HG02763 (cell line): ENCODE measurements around the gene FSTL4.
"Not testable (repeated sequence)": the region's sequence is repeated elsewhere in the genome, so short reads cannot be mapped to it uniquely, and the experiment has no call there.

Experiments used
- ATAC-seq: cut with Tn5 transposase; IDR thresholded peaks from one replicate; pipeline ENCODE4 v1.9.1; 2021; ENCODE audit warnings: mild to moderate bottlenecking, moderate library complexity; ENCODE audit not compliant: unreplicated experiment

The FSTL4 gene

DNA sequence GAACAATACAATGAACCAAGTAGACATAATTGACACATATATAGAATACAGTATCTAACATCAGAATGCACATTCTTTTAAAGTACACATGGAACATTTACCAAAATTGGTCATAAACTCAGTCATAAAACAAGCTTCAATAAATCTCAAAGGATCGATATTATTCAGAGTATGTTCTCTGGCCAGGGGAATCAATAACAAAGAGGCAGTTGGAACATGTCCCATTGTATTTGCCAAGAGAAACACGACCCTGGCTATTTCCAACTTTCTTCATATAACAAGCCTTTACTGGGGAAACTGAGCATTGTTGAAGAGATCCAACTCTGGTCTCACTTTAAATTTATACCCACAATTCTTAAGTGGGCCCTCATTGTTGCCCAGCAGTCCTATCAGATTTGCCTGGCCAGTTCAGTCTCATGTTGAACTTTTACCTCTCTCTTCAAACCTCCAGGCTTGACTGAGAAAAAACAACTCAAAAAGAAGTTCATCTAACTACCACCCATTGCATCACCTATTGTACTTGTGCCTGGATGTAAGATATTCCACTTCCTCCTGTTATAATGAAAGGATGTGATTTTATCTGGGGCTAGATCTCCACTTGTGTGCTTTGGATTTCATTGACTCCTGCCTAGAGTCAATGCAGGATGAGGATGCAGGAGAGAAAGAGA is 398.1 kb downstream of the FSTL4 start:
- no peak for ATAC-seq

DNA sequence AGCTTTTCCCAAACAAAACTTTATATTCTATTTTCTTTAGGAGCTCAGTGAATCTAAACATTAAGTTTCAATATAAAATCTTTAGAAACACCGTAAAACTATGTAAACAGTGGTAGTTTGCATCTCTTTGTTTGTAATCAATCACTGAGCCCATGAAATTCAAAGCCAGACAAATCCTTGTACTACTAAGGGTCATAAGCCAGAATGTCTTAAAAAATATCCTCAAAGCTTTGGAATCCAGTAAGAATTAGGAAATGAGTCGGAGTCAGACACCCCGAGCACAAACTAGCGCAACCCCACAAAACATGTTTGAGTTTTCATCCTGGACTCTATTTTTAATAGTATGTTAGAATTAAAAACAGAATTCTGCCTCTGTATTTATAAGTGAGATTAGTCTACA is 406.7 kb downstream of the FSTL4 start:
- no peak for ATAC-seq

DNA sequence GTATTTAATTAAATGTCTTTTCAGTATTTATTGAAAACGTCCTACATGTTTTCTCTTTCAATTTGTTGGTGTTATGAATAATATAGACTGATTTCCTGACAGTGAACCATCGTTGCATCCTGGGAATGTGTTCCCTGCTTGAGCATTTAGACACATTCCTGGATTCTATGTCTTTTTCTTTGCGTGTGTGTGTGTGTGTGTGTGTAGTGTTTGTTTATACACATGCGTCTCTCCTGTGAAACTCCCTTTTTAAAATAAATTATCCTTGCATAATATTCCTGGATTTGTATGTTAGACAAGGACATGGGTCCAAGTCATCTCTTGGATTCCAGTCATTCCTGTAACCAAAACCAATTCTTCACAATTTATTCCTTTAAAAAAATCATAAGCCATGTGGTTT is 407.1 kb downstream of the FSTL4 start:
- no peak for ATAC-seq

DNA sequence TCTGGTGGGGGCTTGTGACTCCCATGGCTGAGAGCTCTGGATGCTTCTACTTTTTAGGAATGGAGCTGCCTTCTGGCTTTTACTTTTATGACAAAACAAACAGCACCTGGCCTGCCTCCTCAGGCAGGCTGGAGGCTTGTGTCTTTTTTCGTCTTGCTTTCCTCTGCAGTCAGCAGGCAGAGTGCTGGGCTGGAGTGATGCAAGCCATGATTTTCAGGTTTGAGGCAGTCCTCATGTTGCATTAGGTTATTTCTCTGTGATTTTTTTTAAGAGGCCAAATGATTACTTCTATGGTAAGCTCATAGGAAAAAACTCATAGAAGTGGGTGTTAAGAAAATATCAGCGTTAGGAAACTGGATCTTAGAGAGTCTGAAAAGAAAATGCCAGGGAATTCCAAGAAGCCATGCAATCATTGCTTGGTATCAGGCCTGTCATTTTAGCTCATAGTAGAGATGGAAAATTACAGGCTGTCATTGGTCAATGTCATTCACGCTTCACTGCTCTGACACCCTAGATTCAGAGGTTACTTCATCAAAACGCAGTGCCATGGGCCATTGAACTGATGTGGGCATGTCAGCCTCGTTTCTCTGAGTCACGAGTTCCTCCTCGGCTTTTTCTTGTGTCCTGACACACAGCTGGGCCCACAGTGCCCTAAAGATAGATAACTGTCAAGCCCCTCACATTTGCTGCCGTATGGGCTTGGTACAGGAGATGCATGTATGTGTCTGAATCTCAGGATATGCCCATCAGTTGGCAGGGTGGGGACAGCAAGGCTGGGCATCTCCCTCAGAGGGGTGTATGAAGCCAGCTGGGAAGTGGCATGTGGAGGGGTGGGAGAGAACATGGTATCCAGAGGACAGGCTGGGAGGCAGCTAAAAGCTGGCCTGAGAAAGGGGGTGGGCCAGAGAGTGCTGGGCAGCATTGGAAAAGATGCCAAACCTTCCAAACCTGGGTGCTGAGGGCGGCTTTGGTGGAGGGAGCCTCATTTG is 408.7 kb downstream of the FSTL4 start:
- ATAC-seq, result no peak

DNA sequence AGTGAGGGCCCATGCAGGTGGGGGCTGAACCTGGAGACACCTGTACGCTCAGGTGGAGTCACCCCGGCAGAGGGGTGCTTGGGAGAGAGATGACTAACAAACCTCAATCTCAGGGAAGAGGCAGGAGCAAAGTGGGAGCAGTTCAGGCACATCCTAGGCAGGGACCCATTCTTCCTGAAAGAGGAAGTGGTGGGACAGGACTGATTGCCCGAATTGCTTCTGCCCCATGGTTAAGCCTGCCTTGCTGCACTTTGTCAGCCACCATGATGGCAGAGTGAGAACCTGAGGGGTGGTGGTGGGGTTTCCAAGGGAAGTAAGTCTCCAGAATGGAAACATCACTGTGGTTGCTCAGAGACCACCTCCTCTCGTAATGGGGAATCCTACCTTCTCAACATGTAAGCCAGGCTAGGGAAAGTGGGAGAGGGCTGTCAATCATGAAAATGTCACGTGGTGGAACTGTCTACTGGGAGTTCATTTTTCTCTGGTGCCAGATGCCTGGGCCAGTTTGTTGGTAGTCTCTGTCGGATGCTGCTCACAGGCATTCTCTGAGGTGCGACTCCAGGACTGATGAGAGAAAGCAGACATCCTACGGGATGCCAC is 410.2 kb downstream of the FSTL4 start:
- ATAC-seq, result no peak

DNA sequence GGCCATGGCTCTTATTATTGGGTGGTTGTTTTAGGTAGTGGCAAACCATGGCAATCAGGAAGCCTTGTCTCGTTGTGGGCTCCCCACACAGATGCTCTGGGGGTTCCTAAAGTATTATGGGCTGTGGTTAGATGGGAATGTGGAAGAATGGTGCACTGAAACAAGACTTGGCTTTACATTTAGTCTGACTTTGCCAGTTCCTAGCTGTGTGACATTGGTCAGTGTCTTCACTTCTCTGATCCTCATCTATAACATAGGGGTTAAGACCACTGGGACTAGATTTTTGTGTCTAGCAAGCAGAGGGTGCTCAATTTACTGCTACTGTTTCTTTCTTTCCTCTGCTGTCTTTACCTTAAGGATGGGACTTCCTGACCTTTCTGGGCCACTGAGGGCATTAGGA is 411.0 kb downstream of the FSTL4 start:
- no peak for ATAC-seq

DNA sequence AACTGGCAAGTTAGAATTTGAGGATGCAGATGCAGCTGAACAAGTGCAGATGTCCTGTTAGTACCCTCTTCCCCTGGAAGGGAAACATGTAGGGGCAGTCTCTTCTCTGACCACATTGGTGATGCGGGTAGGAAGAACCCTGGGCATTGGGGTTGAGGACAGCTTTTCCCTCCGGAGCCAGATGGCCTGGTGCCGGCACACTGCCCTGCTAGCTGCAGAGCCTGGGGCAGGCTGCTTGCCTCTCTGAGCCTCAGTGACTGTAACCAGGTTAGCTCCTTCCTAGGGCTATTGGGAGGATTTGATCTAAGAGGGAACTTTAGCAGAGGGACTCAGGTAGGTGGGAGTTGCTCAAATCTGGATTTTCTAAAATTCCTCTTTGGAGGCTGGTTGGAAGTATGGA is 412.1 kb downstream of the FSTL4 start:
- ATAC-seq, result no peak

DNA sequence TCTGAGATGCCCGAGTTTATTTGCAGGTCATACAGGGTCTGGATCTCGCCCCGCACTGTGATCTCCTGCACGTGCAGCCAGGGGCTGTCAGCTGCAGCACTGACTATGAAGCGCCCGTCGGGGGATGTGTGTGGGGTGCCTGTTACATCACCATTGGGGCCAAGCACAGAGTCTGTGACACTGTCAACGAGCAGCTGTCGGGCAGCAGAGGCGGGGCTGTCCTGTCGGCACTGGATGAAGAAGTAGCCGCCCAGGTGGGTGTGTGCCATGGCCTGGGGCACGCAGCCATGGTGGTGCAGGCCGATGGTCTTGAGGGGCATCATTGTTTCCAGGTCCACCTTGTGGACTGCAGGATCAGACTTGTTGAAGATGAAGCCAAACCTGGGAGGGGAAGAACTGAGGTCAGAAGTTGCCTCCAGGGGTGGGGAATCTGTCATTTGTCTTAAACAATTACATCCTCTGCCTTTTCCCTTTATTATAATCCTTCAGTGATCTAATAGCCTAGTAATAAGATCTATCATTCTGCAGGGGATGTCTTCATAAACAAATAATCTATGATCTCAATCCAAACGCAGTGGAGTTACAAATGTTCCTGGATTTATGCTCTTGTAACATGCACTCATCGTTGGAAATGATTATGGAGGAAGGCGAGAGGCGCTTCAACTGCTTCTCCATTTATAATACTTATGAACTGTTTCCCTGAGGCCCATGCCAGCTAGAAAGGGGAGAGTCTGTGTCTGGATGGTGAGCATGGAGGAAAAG is 412.7 kb downstream of the FSTL4 start:
- ATAC-seq, result no peak

DNA sequence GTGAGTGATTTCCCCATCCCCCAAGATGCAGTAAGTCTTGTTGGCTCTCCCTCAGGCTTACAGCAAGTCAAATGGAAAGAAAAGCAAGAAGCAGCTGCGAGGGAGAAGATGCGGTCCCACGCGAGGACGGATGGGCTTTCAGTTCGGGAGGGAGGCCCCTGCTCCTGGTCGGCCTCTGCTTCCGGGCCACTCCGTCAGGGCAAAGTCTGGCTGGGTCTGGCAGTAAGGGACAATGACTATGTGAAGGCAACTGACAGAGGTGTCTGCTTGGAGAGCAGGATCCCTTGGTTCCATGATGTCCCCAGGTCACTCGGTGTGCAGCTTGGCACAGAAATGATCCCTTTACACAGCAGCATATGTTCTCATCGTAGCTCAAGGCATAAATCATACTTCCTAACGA is 413.8 kb downstream of the FSTL4 start:
- ATAC-seq, result no peak

DNA sequence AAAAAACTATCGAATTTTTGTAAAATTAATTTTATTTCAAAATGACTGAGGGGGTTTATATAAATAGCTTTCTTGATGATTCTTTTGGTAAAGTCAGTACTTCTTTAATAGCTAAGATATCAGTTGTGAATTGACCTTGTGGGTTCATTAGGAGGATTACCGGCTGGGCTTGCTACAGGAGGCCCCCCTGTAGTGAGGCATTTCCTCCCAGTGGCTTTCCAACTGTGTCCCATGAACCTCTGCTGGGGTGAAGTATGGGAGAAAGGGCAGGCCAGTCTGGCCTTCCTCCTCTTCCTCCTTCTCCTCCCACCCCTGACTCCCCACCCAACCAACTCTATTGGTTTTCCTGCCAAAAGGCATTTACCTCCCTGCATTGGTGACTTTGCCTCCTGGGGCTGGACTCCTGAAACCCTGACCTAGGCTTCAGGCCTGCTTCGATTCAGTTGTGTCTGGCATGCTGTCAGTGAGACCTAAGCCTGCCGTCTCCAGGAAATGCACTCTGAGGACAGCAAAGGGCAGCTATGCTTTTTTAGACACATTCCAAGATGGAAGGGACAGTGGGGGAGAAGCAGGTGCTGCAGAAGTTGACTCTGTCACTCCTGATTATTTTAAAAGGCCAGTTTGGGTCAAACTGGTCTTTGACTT is 415.8 kb downstream of the FSTL4 start:
- no peak for ATAC-seq

DNA sequence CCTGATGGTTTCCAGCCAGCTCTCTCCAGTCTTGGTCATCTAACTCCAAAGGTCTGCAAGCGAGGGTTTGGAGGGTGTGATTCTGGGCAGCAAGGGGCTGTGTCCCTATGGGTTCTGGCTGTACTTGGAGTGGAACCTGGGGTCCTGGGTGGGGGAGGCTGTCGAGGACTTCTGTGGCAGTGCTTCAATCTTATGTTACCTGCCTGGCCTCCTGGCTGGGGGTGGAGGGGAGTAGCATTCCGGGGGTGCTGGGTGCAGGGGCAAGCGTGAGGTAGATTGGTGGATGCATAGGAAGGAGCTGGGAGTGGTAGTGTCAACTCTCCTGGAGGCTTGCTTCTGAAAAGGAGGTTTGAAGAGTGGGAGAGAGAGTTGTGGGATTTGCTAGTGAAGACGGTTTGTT is 417.1 kb downstream of the FSTL4 start:
- ATAC-seq, result no peak

DNA sequence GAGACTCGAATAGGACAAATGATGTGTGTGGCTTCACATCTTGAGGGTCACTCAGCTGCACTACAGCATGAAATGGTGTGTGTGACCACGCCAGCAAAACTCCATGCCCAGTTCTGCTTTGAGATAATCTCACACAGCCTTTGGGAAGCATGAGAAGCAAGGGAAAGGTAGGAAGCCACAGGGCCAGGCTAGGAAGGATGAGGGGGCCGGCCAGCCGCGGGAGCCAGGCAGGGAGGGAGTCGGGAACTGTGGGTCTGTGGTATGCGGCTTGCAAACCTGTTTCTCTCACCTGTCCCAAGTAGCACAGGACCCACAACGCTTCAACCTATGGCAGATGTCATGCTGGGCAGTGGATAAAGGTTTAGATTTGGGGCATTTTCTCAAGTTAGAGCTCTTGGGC is 418.5 kb downstream of the FSTL4 start:
- no peak for ATAC-seq

DNA sequence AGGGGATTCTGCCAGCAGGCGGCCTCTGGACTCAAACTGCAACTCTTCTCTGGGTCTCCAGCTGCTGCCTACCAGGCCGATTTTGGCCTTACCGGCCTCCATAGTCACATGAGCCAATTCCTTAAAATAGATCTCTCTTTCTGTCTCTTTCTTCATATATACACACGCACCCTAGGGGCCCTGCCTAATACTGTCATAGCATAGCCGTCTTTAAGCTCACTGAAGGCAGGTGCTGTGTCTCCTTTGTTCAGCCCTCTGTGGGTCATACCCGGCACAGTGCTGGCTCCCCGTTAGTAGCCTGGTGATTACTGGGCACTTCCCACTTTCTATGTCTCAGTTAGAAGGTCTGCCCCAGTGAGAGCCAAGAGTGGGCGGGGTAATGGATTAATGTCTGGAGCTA is 419.6 kb downstream of the FSTL4 start:
- no peak for ATAC-seq

DNA sequence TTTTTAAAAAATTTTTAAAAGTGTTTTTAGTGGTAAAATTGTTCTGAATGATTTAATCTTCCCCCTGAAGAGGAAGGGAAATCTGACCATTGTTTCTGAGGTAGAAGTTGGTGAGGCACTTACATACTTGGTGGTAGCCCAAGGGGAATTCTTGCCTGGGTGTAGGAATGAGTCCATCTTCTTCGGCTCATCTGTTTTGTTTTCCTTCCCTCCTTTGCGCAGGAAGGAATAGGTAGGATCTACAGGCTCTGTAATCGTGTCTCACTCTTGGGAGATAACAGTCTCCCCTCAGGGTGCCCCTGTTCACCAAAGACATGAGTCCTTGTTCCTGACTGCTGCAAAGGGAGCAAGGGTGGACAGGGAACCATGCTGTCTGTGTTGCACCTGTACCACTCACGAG is 422.5 kb downstream of the FSTL4 start:
- ATAC-seq, result no peak

DNA sequence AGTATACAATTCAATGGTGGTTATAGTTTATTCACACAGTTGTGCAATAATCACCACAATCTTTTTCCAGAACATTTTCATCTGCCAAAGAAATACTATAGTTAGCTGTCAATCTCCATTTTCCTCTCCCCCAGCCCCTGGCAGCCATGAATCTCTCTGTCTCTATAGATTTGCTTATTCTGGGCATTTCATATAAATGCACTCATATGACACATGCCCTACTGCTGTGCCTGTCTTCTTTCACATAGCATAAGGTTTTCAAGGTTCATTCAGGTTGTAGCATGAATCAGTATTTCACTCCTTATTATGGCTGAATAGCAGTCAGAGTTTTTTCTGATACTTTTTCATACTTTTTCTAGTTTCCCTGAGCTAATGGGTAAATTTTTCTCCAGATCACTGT is 432.9 kb downstream of the FSTL4 start:
- no peak for ATAC-seq

DNA sequence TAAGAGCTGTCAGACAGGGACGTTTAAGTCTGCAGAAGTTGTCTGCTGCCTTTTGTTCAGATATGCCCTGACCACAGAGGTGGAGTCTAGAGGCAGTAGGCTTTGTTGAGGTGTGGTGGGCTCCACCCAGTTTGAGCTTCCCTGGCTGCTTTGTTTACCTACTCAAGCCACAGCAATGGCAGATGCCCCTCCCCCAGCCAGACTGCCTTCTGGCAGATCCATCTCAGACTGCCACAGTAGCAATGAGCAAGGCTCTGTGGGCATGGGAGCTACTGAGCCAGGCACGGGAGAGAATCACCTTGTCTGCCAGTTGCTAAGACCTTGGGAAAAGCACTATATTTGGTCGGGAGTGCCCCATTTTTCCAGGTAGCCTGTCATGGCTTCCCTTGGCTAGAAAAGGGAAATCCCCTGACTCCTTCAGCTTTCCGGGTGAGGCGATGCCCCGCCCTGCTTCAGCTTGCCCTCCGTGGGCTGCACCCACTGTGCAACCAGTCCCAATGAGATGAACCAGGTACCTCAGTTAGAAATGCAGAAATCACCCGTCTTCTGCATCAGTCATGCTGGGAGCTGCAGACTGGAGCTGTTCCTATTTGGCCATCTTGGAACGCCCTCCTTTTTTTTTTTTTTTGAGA is 441.5 kb downstream of the FSTL4 start:
- not testable (repeated sequence) for ATAC-seq

DNA sequence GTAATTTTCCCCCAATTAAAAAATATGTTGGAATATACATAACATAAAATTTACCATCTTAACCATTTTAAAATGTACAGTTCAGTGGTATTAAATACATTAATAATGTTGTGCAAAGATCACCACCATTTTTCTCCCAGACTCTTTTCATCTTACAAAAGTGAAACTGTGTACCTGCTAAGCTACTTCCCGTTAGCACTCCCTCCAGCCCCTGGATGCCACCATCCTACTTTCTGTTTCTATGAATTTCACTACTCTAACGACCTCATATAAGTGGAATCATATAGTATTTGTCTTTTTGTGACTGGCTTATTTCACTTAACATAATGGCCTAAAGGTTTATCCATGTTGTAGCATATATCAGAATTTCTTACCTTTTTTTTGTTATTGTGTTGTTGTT is 447.6 kb downstream of the FSTL4 start:
- ATAC-seq, result no peak

DNA sequence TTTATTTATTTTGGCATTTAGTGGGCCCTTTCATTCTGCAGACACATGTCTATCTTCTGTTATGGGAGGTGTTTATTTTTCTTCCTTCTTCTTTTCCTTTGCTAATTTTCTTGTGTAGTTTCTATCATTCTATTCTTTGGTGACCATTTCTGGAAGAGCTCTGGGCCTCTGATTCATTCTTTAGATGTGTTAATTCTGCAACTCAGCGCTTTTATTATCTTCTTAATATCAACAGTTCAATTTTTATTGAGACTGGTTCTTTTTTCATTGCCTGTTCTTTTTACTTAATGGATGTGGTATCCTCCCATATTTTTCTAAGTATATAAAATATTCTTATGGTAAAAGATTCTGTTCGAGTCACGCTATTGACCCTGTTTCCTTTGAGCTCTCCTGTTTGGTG is 448.5 kb downstream of the FSTL4 start:
- no peak for ATAC-seq

DNA sequence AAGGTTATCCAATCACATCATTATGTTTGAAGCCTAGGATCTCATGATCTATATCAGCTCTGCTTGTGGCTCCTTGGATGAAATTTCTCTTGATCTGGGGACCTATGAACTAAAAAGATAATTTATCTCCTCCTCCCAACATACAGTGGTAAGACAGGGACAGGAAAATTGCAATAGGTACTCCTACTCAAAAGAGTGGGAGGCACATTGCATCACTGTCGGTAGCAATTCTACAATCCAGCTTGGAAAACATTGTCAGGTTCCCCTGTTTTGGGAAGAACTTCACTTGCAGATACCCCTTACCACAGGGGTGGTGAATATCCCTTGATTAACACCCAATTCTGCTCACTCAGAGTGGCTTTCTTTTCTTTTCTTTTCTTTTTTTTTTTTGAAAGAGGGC is 452.8 kb downstream of the FSTL4 start:
- no peak for ATAC-seq

DNA sequence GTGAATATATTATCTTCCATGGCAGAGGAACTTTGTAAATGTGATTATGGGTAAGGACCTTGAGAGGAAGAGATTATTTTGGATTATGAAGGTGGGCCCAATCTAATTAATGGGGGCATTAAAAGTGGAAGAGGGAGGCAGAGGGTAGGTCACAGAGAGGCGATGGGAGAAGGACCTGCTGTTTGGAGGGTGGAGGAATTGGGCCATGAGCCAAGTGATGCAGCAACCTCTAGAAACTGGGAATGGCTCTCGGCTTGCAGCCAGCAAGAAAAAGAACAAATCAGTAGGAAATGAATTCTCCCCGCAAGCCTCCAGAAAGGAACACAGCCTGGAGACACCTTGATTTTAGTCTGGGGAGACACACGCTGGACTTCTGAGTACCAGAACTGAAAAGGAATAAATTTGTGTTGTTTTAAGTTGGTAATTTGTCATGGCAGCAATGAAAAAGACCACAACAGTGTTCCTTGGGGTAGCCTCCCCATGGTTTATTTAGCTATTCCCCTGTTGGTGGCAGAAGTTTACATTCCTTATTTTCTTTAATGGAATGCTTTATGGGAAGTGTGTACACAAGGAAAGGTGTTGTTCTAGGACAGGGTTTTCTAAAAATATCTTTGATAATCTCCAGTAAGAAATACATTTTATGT is 456.9 kb downstream of the FSTL4 start:
- no peak for ATAC-seq
